Measurements from ENCODE around the gene CCDC28A. TPM values are rescaled to one million over a fixed set of nuclear protein-coding genes. Genes with fewer than 3 reads are reported as not detected.

The CCDC28A gene
- total RNA-seq, 2 experiments from 2014 or later, result 11.0 to 20.9 TPM

GRCh38 chr6:138796771-138797170 lies 23.2 kb downstream of the CCDC28A start:
- intact Hi-C loops (cut with micrococcal nuclease; ENCODE audit: unreplicated experiment), result no loop called here
- Histone ChIP-seq H3K9me2 (ENCODE audit: insufficient read depth, low read length) (no peaks in the 10 kb centered on the region), H3K4me2 (ENCODE audit: low read length) (no peak overlapping the region), H3K79me2 (ENCODE audit: insufficient read depth, low read depth, low read length) (no peaks in the 10 kb centered on the region), H3K4me3 (ENCODE audit: low read depth, low read length, poor library complexity, severe bottlenecking) (no peak overlapping the region), H3K4me1 (ENCODE audit: insufficient read depth, low read length, poor library complexity, severe bottlenecking) (no peaks in the 10 kb centered on the region), H2AFZ (ENCODE audit: low read length) (no peak overlapping the region), H3K9me3 (ENCODE audit: low read length) (no peaks in the 10 kb centered on the region), H3K27ac (ENCODE audit: low read depth, low read length, poor library complexity, severe bottlenecking) (no peak overlapping the region), H3K36me3 (ENCODE audit: insufficient read depth, low read length) (no peaks in the 10 kb centered on the region), H4K20me1 (ENCODE audit: insufficient read depth, low read length) (no peaks in the 10 kb centered on the region)
- TF ChIP-seq CTCF (conservative IDR thresholded peaks at IDR 0.05; ENCODE audit: low read length), result no peak
- TF ChIP-seq EZH2phosphoT487 (IDR thresholded peaks at IDR 0.05; ENCODE audit: borderline replicate concordance, low read depth, low read length), result no peak
- BruUV-seq (replicated peaks), result no TSS peak
- DNase-seq (ENCODE audit: low spot score), result no peak
- CTCF ChIA-PET (ENCODE audit: unreplicated experiment), result no interaction called here
- POLR2A ChIA-PET, result no interaction called here

GRCh38 chr6:138797806-138798446 lies 24.4 kb downstream of the CCDC28A start:
- Histone ChIP-seq H3K4me3 (ENCODE audit: low read depth, low read length, poor library complexity, severe bottlenecking) (no peak overlapping the region), H3K9me3 (ENCODE audit: low read length) (no peaks in the 10 kb centered on the region), H3K4me2 (ENCODE audit: low read length) (no peak overlapping the region), H3K27ac (ENCODE audit: low read depth, low read length, poor library complexity, severe bottlenecking) (no peak overlapping the region), H3K4me1 (ENCODE audit: insufficient read depth, low read length, poor library complexity, severe bottlenecking) (no peaks in the 10 kb centered on the region), H2AFZ (ENCODE audit: low read length) (no peak overlapping the region), H3K36me3 (ENCODE audit: insufficient read depth, low read length) (no peaks in the 10 kb centered on the region), H3K79me2 (ENCODE audit: insufficient read depth, low read depth, low read length) (no peaks in the 10 kb centered on the region), H4K20me1 (ENCODE audit: insufficient read depth, low read length) (no peaks in the 10 kb centered on the region), H3K9me2 (ENCODE audit: insufficient read depth, low read length) (no peaks in the 10 kb centered on the region)
- POLR2A ChIA-PET, result no interaction called here
- no TSS peak for BruUV-seq (replicated peaks)
- no peak for TF ChIP-seq CTCF (conservative IDR thresholded peaks at IDR 0.05; ENCODE audit: low read length)
- TF ChIP-seq EZH2phosphoT487 (IDR thresholded peaks at IDR 0.05; ENCODE audit: borderline replicate concordance, low read depth, low read length), result no peak
- CTCF ChIA-PET (ENCODE audit: unreplicated experiment), result interaction anchor here (0.5 to 0.6 kb wide), 2 partner anchors 21 to 96 kb away, joined by 3 read pairs; no protein-coding TSS in a partner anchor
- intact Hi-C loops (cut with micrococcal nuclease; ENCODE audit: unreplicated experiment), result no loop called here
- DNase-seq (ENCODE audit: low spot score), result no peak

- no peaks in the 10 kb centered on the region for H3K4me1 ChIP-seq (ENCODE audit: insufficient read depth, low read length, poor library complexity, severe bottlenecking)
Observed at GRCh38 chr6:138800377-138801150, 27.0 kb downstream of the CCDC28A start.

More at GRCh38 chr6:138800377-138801150, 27.0 kb downstream of the CCDC28A start:
- Histone ChIP-seq H3K4me2 (ENCODE audit: low read length) (no peak overlapping the region), H3K9me2 (ENCODE audit: insufficient read depth, low read length) (no peaks in the 10 kb centered on the region), H4K20me1 (ENCODE audit: insufficient read depth, low read length) (no peaks in the 10 kb centered on the region), H3K36me3 (ENCODE audit: insufficient read depth, low read length) (no peaks in the 10 kb centered on the region), H3K9me3 (ENCODE audit: low read length) (no peaks in the 10 kb centered on the region), H3K4me3 (ENCODE audit: low read depth, low read length, poor library complexity, severe bottlenecking) (no peak overlapping the region), H2AFZ (ENCODE audit: low read length) (no peak overlapping the region), H3K27ac (ENCODE audit: low read depth, low read length, poor library complexity, severe bottlenecking) (no peak overlapping the region), H3K79me2 (ENCODE audit: insufficient read depth, low read depth, low read length) (no peaks in the 10 kb centered on the region)
- CTCF ChIA-PET (ENCODE audit: unreplicated experiment), result no interaction called here
- POLR2A ChIA-PET, result interaction anchor here (0.5 kb wide), 1 partner anchor 13 kb away, joined by 4 read pairs; no protein-coding TSS in a partner anchor
- DNase-seq (ENCODE audit: low spot score), result no peak
- intact Hi-C loops (cut with micrococcal nuclease; ENCODE audit: unreplicated experiment), result no loop called here
- no peak for TF ChIP-seq CTCF (conservative IDR thresholded peaks at IDR 0.05; ENCODE audit: low read length)
- TF ChIP-seq EZH2phosphoT487 (IDR thresholded peaks at IDR 0.05; ENCODE audit: borderline replicate concordance, low read depth, low read length), result no peak
- no TSS peak for BruUV-seq (replicated peaks)

Measured in OCI-LY7 (cell line).